NB4 (cell line): ENCODE data around the gene TMEM247.

Experiments
- MYC ChIP-seq: IDR thresholded peaks from 2 replicates; pipeline ENCODE4 v1.6.1; 2011; ENCODE audit warnings: low read depth, low read length
- TF ChIP-seq, protein P1 (sequence below): IDR thresholded peaks from one replicate; pipeline ENCODE4 v1.5.1; 2012; ENCODE audit warnings: low read depth, low read length

DNA sequence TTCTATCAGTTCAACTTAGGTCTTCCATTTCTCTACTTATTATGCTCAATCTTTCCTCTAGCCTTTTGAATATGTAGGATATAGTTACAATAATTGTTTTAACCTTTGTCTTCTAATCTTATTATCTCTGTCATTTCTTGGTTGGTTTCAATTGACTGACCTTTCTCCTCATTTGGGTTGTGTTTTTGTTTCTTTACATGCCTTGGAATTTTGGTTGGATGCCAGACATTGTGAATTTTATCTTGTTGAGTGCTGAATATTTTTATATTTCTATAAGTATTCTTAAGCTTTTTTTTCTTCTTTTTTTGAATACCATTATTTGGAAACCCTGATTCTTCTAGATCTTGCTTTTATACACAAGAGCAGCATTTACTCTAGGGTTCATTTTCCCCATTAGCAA is 30.7 kb upstream of the TMEM247 start:
- no peak for TF ChIP-seq MYC
- TF ChIP-seq, protein P1, sequence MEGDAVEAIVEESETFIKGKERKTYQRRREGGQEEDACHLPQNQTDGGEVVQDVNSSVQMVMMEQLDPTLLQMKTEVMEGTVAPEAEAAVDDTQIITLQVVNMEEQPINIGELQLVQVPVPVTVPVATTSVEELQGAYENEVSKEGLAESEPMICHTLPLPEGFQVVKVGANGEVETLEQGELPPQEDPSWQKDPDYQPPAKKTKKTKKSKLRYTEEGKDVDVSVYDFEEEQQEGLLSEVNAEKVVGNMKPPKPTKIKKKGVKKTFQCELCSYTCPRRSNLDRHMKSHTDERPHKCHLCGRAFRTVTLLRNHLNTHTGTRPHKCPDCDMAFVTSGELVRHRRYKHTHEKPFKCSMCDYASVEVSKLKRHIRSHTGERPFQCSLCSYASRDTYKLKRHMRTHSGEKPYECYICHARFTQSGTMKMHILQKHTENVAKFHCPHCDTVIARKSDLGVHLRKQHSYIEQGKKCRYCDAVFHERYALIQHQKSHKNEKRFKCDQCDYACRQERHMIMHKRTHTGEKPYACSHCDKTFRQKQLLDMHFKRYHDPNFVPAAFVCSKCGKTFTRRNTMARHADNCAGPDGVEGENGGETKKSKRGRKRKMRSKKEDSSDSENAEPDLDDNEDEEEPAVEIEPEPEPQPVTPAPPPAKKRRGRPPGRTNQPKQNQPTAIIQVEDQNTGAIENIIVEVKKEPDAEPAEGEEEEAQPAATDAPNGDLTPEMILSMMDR, result no peak
